HG03575 (cell line): ENCODE measurements around the gene CPXM1.

Source experiments
- ATAC-seq: cut with Tn5 transposase; IDR thresholded peaks from one replicate; pipeline ENCODE4 v1.9.1; 2021; ENCODE audit not compliant: unreplicated experiment, insufficient number of reproducible peaks, low FRiP score; ENCODE audit errors: extremely low read depth

Gene CPXM1

GRCh38 chr20:2805689-2806350, 5.4 kb upstream of the CPXM1 start:
- ATAC-seq = no peak

DNA sequence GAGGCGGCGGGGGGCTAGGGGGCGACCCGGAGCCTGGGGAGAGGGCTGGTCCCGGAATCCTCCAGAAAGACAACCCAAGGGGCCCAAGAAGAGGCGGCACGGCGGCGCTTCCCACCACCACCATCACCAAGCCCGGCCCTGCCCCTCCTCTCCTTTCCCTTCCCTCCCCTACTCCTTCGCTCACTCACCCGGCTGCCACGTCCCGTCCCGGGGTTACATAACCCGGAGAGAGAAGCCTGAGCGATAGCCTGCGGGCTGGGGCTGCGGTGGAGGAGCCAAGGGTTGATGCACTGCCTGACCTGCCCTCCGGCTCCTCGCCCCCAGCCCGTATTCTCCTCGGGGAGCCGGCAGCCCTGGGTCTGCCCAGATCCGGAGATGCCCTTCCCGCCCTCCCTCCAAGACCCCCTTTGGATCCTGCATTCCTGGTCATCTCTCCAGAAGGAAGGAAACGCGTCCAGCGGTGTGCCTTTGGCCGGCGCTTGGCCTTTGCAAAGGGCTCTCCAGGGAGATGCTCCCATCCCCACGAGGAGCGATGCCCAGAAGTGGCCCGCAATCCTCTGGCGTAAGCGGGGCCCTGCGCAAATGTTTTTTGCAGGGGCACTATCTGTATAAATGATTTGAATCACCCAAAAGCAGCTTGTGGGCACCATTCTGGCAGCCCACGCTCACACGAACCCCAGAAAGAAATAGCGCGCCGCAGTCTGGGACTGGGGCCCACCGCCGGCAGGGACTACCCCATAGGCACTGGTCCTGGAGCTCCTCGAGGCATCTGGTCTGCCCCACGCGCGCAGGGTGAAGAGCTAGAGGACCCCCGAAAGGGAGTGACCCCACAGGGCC, 4.6 kb upstream of the CPXM1 start:
- ATAC-seq = no peak

- ATAC-seq = no peak
Measured at GRCh38 chr20:2804041-2804828, 3.8 kb upstream of the CPXM1 start.

GRCh38 chr20:2801286-2801728, 880 bp upstream of the CPXM1 start:
- no peak for ATAC-seq

- no peak for ATAC-seq
Measured at GRCh38 chr20:2799688-2800520, 523 bp downstream of the CPXM1 start.

DNA sequence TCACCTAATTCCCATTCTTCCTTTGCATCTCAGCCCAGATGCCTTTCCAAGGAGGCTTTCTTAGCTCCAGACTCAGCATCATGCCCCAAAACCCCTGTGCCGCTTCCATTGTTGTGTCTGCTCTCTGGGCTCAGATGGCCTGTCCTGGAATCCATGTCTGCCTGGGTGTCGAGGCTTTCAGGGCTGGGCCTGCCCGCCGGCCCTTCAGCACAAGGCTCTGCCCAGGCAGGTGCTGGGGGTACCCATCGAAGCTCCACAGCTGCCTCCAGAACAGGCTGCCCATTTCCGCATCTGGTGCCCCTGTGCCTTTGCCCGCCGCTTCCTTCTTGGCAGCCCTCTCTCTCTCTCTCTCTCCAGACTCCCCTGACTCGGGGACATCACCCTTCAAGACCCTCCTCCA, 1.2 kb downstream of the CPXM1 start:
- no peak for ATAC-seq

GRCh38 chr20:2798814-2799213, 1.6 kb downstream of the CPXM1 start:
- ATAC-seq = no peak

DNA sequence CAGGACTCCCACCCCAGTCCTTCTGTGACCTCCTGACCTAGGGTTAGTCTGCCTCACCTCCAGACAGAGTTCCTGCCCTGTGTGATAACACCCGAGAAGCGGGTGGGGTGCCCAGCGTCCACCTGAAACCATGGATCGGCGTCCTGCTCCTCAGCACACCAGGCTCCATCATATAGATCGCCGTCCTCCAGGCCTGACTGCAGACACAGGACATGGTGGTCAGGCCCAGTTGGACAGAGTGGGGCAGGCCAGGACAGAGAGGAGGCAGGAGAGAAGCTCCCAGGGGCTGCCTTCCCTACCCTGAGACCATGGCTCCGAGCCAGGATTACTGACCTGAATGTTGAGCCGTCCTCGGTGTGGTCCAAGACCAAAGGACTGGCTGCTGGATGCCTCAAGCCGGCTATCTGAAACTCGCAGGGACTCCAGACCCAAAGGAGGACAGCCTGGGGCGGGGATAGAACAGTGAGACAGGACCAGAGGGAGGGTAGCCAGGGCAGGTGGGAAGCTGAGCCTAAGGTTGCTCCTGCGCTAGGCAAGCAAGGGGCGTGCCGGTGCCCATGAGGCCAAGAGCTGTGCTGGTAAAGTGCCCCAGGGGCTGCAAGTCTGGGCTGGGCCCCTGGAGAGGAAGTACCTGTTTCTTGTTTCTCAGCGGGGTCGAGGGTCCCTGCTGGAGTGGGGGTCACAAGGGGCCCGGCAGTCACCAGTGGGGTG, 2.2 kb downstream of the CPXM1 start:
- ATAC-seq = no peak

DNA sequence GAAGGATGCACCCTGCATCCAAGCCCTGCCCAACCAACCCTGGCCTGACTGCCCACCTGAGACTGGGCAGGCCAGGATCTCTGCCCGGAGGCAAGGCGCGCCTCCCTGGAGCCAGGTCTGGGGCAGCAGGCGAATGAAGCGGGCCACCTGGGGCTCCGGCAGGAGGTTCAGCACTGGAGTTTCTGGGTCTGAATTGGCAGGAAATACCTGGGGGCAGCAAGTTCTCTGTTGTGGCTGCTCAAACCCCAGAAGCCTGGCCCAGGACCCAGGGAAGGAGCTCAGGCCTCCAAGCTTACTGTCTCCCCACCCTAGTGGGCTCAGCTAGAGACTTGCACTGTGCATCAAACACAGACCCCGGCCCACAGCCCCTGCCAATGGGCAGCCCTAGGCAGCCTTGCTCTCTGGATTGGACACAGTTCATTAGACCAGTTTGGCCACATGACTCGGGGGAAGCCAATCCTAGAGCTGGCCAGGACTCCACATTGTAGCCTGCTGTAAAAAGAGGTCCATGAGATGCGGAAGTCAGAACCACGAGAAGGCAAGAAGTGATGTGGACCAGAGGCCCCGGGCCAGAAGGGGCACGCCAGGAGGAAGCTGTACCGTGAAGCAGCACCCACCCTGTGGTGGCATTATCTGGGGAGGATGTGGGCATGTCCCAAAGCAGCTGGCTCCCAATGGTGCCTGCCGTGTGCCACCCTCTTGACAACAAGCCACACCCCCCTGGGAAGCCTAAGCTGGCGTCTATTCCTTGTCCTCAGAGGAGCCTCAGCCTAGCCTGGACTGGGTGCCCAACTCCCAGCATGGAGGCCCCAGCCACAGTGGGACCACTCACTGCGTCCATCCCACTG, 3.1 kb downstream of the CPXM1 start:
- ATAC-seq = no peak

- no peak for ATAC-seq
Measured at GRCh38 chr20:2796011-2796660, 4.3 kb downstream of the CPXM1 start.

DNA sequence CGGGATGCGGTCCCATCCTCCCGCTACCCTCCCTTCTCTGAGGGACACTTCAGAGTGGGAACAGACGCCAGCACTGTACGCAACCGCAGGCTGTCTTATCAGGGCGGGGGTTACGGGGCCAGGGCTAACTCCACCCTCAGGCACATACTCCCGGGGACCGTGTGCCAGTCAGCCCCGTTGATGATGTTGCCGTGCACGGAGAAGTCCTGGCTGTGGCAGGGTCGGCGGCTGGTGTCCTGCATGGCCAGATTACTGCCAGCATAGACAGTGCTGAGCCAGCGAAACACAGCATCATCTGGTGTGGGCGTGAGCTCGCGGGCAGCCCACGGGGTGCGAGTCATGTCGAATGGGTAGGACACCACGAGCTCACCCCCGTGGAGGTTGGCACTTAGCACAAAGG, 5.0 kb downstream of the CPXM1 start:
- no peak for ATAC-seq

DNA sequence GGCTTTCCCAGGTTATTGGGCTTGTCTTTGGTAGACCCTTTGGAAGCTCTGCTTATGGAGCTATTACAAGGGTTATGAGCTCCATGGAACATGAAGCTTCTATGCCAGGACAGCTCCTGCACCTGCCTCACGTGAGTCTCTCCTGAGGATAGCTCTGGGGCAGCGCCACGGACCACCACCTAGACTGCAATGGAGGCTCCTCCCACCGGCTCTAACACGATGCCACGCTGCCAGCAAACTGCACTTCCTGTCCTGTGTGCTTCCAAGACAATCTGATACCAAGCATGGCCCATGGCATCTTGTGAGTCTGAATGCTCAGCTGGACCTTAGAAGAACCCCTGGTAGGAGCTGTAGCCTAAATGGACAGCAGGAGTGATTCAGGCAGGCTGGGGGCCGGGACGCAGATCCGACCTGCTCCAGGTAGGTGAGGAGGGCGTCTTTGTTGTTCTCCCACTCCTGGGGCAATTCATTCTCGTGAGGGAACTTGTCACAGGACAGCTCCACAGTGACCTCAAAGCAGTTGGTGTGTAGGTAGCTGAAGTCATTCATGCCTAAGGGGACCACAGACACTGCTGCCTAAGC, 5.5 kb downstream of the CPXM1 start:
- no peak for ATAC-seq

- ATAC-seq = no peak
Measured at GRCh38 chr20:2794202-2794748, 6.2 kb downstream of the CPXM1 start.

- no peak for ATAC-seq
Measured at GRCh38 chr20:2793471-2793870, 7.0 kb downstream of the CPXM1 start.

DNA sequence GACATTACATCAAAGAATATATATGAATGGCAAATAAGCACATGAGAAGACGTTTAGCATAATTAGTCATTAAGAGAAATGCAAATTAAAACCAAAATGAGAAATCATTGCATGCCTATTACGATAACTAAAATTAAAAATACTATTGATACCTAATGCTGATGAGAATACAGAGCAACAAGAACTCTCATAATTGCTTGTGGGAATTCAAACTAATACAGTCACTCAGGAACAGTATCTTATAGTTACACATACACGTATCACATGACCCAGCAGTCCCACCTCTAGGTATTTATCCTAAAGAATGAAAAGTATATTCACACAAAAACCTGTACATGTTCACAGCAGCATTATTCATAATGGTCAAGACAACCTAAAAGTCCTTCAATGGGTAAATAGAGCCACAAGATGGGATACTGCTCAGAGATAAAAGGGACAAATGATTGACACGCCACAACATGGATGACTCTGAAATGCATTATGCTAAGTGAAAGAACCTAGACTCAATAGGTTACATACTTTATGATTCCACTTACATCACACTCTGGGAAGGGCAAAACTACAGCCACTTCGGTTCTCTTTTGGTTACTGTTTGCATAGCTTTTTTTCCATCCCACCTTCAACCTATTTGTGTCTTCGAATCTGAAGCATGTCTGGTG, 16.4 kb downstream of the CPXM1 start:
- ATAC-seq = no peak

DNA sequence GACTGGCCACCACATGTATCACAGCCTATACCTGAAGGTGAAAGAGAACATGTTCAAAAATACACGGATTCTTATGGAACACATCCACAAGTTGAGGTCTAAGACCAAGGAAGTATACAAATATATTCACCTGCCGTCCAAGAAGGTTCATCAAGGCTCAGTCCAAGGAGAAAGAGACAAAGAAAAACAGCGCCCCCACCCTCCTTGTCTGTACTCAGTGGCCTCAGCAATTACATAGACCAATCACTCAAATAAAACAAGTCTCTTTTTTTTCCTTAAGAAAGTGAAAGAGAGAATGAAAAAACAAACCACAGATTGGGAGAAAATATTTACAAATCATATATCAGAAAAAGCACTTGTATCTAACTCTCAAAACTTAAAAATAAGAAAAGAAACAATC, 19.5 kb downstream of the CPXM1 start:
- ATAC-seq = no peak
